HCT116 (cell line): ENCODE results near the gene KRTAP5-2. TPM values are rescaled to one million over a fixed set of nuclear protein-coding genes. Genes with fewer than 3 reads are reported as not detected.

ENCODE experiments used
- ATAC-seq: fragments of 200-7000 bp; cut with Tn5 transposase; 2 replicates; pipeline ENCODE4 v1.9.1; 2020; ENCODE audit warnings: mild to moderate bottlenecking, moderate library complexity
- BruUV-seq: library from RNA; stranded (reverse); fragments of 400-500 nt; replicated peaks from 2 replicates; lab custom pipeline; 2021; lab: Mats Ljungman, UMichigan
- CTCF ChIA-PET: fragments of 300-600 bp; sonication (Branson Sonifier 250); formaldehyde crosslinking; loops from one replicate; lab custom pipeline; 2021; ENCODE audit warnings: antibody characterized with exemption; lab: Charles Lee
- POLR2A ChIA-PET: fragments of 300-600, 350-600 bp; sonication (Branson Sonifier 250); formaldehyde crosslinking; loops from one replicate; lab custom pipeline; 2021; ENCODE audit warnings: antibody characterized with exemption; lab: Charles Lee
- RAD21 ChIA-PET, 2 experiments: fragments of 300-600 bp; sonication (Branson Sonifier 250); formaldehyde crosslinking; loops; one replicate each; lab custom pipeline; 2023; ENCODE audit warnings: low total read pairs in 2 of 2; ENCODE audit not compliant: uncharacterized antibody in 2 of 2, unreplicated experiment in 2 of 2, low non-redundant PET in 1 of 2; lab: Charles Lee
- DNase-seq: peaks from one replicate; pipeline ENCODE4 v3.0.0-alpha.2; 2010; ENCODE audit warnings: low read depth, low spot score
- H2AFZ ChIP-seq: fragments of 200-600 bp; shearing (Covaris generic), sonication (generic); 2 replicates; pipeline ENCODE4 v1.6.1; 2017; ENCODE audit warnings: low read depth, mixed run types, mixed read lengths, antibody characterized with exemption, low read length; ENCODE audit not compliant: poor library complexity, severe bottlenecking
- H3K27ac ChIP-seq: 2 replicates; pipeline ENCODE4 v1.5.1; 2012; ENCODE audit warnings: low read depth, low read length
- H3K27me3 ChIP-seq: fragments of 200-600 bp; sonication (generic); 2 replicates; pipeline ENCODE4 v1.6.1; 2016; ENCODE audit warnings: mixed run types, low read length, mixed read lengths; ENCODE audit not compliant: insufficient read depth
- H3K36me3 ChIP-seq, 2 experiments: fragments of 200-500 bp in 1 of 2; fragments of 200-600 bp in 1 of 2; sonication (Bioruptor generic) in 1 of 2; sonication (generic) in 1 of 2; 2 replicates each; pipeline versions ENCODE4 v1.5.1 to v1.6.1; 2014 to 2016; ENCODE audit warnings: low read length in 2 of 2, inconsistent platforms in 1 of 2, mixed read lengths in 1 of 2, mixed run types in 1 of 2; ENCODE audit not compliant: insufficient read depth in 2 of 2, control insufficient read depth in 1 of 2
- H3K4me1 ChIP-seq, 2 experiments: fragments of 200-600 bp in 1 of 2; sonication (generic) in 1 of 2; 2 replicates each; pipeline versions ENCODE4 v1.5.1 to v1.6.1; 2012 to 2017; ENCODE audit warnings: low read length in 2 of 2, inconsistent platforms in 1 of 2, mild to moderate bottlenecking in 1 of 2, mixed read lengths in 1 of 2, mixed run types in 1 of 2, moderate library complexity in 1 of 2; ENCODE audit not compliant: insufficient read depth in 2 of 2, control insufficient read depth in 1 of 2
- H3K4me2 ChIP-seq: fragments of 200-600 bp; sonication (generic); 2 replicates; pipeline ENCODE4 v1.6.1; 2017; ENCODE audit warnings: mixed run types, low read length, mixed read lengths
- H3K4me3 ChIP-seq, 2 experiments: fragments of 200-600 bp in 1 of 2; sonication (generic) in 1 of 2; replicated peaks in 1 of 2; 2 replicates each; pipeline ENCODE4 v1.5.1; 2011 to 2016; ENCODE audit warnings: low read length in 2 of 2, control low read depth in 1 of 2, low read depth in 1 of 2, mild to moderate bottlenecking in 1 of 2, mixed read lengths in 1 of 2, mixed run types in 1 of 2
- H3K79me2 ChIP-seq: fragments of 200-600 bp; sonication (generic); 2 replicates; pipeline ENCODE4 v1.6.1; 2017; ENCODE audit warnings: mild to moderate bottlenecking, mixed run types, low read length, moderate library complexity, mixed read lengths; ENCODE audit not compliant: insufficient read depth
- H3K9ac ChIP-seq: fragments of 200-600 bp; sonication (generic); 2 replicates; pipeline ENCODE4 v1.6.1; 2016; ENCODE audit warnings: low read length, mixed read lengths
- H3K9me2 ChIP-seq: fragments of 200-600 bp; sonication (generic), shearing (Covaris generic); 2 replicates; pipeline ENCODE4 v1.6.1; 2017; ENCODE audit warnings: mixed run types, mild to moderate bottlenecking, moderate library complexity; ENCODE audit not compliant: insufficient read depth
- H3K9me3 ChIP-seq, 2 experiments: fragments of 200-500 bp in 1 of 2; fragments of 200-600 bp in 1 of 2; sonication (Bioruptor generic) in 1 of 2; sonication (generic) in 1 of 2; 2 replicates each; pipeline ENCODE4 v1.6.1; 2014 to 2017; ENCODE audit warnings: low read length in 2 of 2, mixed read lengths in 2 of 2, inconsistent platforms in 1 of 2, low read depth in 1 of 2, mild to moderate bottlenecking in 1 of 2, mixed run types in 1 of 2, moderate library complexity in 1 of 2; ENCODE audit not compliant: control insufficient read depth in 1 of 2, insufficient read depth in 1 of 2
- H4K20me1 ChIP-seq: fragments of 200-600 bp; sonication (generic), shearing (Covaris generic); 2 replicates; pipeline ENCODE4 v1.6.1; 2017; ENCODE audit warnings: mixed run types, mild to moderate bottlenecking, moderate library complexity; ENCODE audit not compliant: insufficient read depth
- CBX3 ChIP-seq: IDR thresholded peaks from 2 replicates; pipeline ENCODE4 v1.6.1; 2012; ENCODE audit warnings: low read depth
- CEBPB ChIP-seq: IDR thresholded peaks from 2 replicates; pipeline ENCODE4 v1.6.1; 2012; ENCODE audit warnings: low read depth
- EGR1 ChIP-seq: IDR thresholded peaks from 2 replicates; pipeline ENCODE4 v1.6.1; 2012; ENCODE audit warnings: low read depth
- EZH2 ChIP-seq: fragments of 200-600 bp; sonication (generic); IDR thresholded peaks from 2 replicates; pipeline ENCODE4 v1.6.1; 2017; ENCODE audit warnings: antibody characterized with exemption, mixed run types
- JUND ChIP-seq: IDR thresholded peaks from 2 replicates; pipeline ENCODE4 v1.6.1; 2012
- POLR2A ChIP-seq: IDR thresholded peaks from 2 replicates; pipeline ENCODE4 v1.7.0; 2011; ENCODE audit warnings: borderline replicate concordance; ENCODE audit not compliant: insufficient read depth, insufficient read length; ENCODE audit errors: extremely low read depth
- RAD21 ChIP-seq: IDR thresholded peaks from 2 replicates; pipeline ENCODE4 v1.6.1; 2012; ENCODE audit warnings: low read depth, mild to moderate bottlenecking
- SIN3A ChIP-seq: IDR thresholded peaks from 2 replicates; pipeline ENCODE4 v1.6.1; 2012; ENCODE audit warnings: low read depth
- TCF7L2 ChIP-seq: IDR thresholded peaks from 2 replicates; pipeline ENCODE4 v1.7.0; 2011; ENCODE audit warnings: borderline replicate concordance, inconsistent platforms; ENCODE audit not compliant: insufficient read depth, insufficient read length; ENCODE audit errors: extremely low read depth
- ZNF274 ChIP-seq: fragments of 200-500 bp; sonication (Bioruptor generic); IDR thresholded peaks from 2 replicates; pipeline ENCODE4 v1.6.1; 2014; ENCODE audit warnings: mild to moderate bottlenecking, low read depth, low read length, inconsistent platforms
- intact Hi-C: fragments of 100-400 bp; cut with micrococcal nuclease; formaldehyde crosslinking; loops from 2 replicates; pipeline ENCODE4 v1.10.0; 2022
- total RNA-seq: library from RNA; stranded (reverse); gene quantifications from one replicate; pipeline ENCODE4 v1.2.1, GENCODE V29; 2021; ENCODE audit not compliant: unreplicated experiment
- TF ChIP-seq, protein P1 (sequence below): IDR thresholded peaks from 2 replicates; pipeline ENCODE4 v1.6.1; 2012
- TF ChIP-seq, protein P2 (sequence below): IDR thresholded peaks from 2 replicates; pipeline ENCODE4 v1.6.1; 2011; ENCODE audit warnings: mild to moderate bottlenecking, low read length, moderate library complexity; ENCODE audit not compliant: insufficient replicate concordance; ENCODE audit errors: extremely low read depth
- TF ChIP-seq, protein P3 (sequence below), 3 experiments: fragments of 200-600 bp in 1 of 3; sonication (generic) in 1 of 3; IDR thresholded peaks in 2 of 3; conservative IDR thresholded peaks in 1 of 3; 2 replicates each; pipeline ENCODE4 v1.5.1; 2012 to 2017; ENCODE audit warnings: low read depth in 2 of 3, low read length in 2 of 3, antibody characterized with exemption in 1 of 3, borderline replicate concordance in 1 of 3, control low read depth in 1 of 3, mild to moderate bottlenecking in 1 of 3, mixed read lengths in 1 of 3, mixed run types in 1 of 3, moderate library complexity in 1 of 3; ENCODE audit not compliant: insufficient read depth in 1 of 3
- TF ChIP-seq, protein P4 (sequence below): IDR thresholded peaks from 2 replicates; pipeline ENCODE4 v1.6.1; 2012
- TF ChIP-seq, protein P5 (sequence below): IDR thresholded peaks from 2 replicates; pipeline ENCODE4 v1.6.1; 2012; ENCODE audit warnings: low read depth

Gene KRTAP5-2
- total RNA-seq, 1 experiment from 2014 or later: not detected

DNA sequence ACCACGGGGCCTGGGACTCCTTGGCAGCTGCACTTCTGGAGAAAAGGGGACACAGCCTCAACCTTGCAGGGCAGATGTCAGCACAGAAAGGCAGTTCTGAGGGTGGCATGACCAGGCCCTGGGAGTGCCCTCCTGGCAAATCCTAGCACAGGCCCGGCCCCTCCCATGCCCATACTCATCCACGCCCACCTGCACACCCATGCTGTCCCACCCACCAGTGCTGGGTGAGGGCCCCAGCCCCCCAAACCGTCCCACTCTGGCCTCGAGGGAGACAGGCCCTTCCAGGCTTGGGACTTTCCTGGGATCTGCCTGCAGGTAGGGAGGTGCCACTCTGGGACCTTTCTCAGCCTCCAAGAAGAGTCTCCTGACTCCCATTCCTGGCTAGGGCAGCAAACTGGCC lies 36.1 kb downstream of the KRTAP5-2 start (continued):
- TF ChIP-seq CEBPB (no peak), JUND (no peak), ZNF274 (no peak), RAD21 (no peak), SIN3A (no peak), POLR2A (no peak)
- TF ChIP-seq, protein P1, sequence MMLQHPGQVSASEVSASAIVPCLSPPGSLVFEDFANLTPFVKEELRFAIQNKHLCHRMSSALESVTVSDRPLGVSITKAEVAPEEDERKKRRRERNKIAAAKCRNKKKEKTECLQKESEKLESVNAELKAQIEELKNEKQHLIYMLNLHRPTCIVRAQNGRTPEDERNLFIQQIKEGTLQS: no peak
- TF ChIP-seq, protein P2, sequence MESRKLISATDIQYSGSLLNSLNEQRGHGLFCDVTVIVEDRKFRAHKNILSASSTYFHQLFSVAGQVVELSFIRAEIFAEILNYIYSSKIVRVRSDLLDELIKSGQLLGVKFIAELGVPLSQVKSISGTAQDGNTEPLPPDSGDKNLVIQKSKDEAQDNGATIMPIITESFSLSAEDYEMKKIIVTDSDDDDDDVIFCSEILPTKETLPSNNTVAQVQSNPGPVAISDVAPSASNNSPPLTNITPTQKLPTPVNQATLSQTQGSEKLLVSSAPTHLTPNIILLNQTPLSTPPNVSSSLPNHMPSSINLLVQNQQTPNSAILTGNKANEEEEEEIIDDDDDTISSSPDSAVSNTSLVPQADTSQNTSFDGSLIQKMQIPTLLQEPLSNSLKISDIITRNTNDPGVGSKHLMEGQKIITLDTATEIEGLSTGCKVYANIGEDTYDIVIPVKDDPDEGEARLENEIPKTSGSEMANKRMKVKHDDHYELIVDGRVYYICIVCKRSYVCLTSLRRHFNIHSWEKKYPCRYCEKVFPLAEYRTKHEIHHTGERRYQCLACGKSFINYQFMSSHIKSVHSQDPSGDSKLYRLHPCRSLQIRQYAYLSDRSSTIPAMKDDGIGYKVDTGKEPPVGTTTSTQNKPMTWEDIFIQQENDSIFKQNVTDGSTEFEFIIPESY: no peak

DNA sequence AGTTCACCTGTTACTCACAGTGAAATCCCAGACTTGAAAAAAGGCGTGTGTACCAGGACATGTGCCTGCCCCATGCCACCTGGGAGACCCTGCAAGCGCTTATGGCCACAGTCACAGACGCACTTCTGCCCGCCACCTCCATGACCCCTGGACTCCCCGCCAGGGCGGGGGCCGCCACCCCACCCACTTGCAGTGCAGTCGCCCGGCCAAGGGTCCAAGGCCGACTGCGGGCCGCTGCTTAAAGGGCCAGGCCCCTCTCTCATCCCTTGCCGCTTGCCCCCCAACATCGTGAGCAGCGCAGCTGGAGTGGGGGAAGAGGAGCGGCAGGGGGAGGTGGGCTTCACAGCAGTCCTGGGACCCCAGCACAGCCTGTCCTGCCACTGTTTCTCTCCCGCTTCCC lies 36.8 kb downstream of the KRTAP5-2 start:
- ATAC-seq (no peak), DNase-seq (no peak)
- H3K9me3 ChIP-seq: no peaks in the 10 kb centered on the region
- BruUV-seq: no TSS peak
- ChIA-PET CTCF (no interaction called here), RAD21 (no interaction called here), POLR2A (no interaction called here)
- no peaks in the 10 kb centered on the region for H3K79me2 ChIP-seq
- no peaks in the 10 kb centered on the region for H4K20me1 ChIP-seq
- H2AFZ ChIP-seq: no peak overlapping the region
- H3K4me1 ChIP-seq: peaks cover 23 to 26% of the 10 kb centered on the region in 2 experiments
- no peak overlapping the region for H3K9ac ChIP-seq
- no peak overlapping the region for H3K4me2 ChIP-seq
- H3K4me3 ChIP-seq: no peak overlapping the region
- H3K9me2 ChIP-seq: no peaks in the 10 kb centered on the region
- no peak overlapping the region for H3K27ac ChIP-seq
- H3K27me3 ChIP-seq: no peaks in the 10 kb centered on the region
- intact Hi-C loops: no loop called here
- H3K36me3 ChIP-seq: no peaks in the 10 kb centered on the region; a peak in 1 of 4 replicates
- TF ChIP-seq EGR1 (no peak), RAD21 (no peak), CBX3 (no peak), EZH2 (no peak), CEBPB (no peak), SIN3A (no peak), TCF7L2 (no peak)
- TF ChIP-seq, protein P3, sequence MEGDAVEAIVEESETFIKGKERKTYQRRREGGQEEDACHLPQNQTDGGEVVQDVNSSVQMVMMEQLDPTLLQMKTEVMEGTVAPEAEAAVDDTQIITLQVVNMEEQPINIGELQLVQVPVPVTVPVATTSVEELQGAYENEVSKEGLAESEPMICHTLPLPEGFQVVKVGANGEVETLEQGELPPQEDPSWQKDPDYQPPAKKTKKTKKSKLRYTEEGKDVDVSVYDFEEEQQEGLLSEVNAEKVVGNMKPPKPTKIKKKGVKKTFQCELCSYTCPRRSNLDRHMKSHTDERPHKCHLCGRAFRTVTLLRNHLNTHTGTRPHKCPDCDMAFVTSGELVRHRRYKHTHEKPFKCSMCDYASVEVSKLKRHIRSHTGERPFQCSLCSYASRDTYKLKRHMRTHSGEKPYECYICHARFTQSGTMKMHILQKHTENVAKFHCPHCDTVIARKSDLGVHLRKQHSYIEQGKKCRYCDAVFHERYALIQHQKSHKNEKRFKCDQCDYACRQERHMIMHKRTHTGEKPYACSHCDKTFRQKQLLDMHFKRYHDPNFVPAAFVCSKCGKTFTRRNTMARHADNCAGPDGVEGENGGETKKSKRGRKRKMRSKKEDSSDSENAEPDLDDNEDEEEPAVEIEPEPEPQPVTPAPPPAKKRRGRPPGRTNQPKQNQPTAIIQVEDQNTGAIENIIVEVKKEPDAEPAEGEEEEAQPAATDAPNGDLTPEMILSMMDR (IDR thresholded peaks at IDR 0.05 in 2 of 3, conservative IDR thresholded peaks at IDR 0.05 in 1 of 3; ENCODE audit: borderline replicate concordance in 1 of 3, insufficient read depth in 1 of 3, low read depth in 2 of 3, low read length in 2 of 3): no peak
- TF ChIP-seq, protein P4, sequence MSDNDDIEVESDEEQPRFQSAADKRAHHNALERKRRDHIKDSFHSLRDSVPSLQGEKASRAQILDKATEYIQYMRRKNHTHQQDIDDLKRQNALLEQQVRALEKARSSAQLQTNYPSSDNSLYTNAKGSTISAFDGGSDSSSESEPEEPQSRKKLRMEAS: no peak
- TF ChIP-seq, protein P2: no peak
- TF ChIP-seq, protein P5, sequence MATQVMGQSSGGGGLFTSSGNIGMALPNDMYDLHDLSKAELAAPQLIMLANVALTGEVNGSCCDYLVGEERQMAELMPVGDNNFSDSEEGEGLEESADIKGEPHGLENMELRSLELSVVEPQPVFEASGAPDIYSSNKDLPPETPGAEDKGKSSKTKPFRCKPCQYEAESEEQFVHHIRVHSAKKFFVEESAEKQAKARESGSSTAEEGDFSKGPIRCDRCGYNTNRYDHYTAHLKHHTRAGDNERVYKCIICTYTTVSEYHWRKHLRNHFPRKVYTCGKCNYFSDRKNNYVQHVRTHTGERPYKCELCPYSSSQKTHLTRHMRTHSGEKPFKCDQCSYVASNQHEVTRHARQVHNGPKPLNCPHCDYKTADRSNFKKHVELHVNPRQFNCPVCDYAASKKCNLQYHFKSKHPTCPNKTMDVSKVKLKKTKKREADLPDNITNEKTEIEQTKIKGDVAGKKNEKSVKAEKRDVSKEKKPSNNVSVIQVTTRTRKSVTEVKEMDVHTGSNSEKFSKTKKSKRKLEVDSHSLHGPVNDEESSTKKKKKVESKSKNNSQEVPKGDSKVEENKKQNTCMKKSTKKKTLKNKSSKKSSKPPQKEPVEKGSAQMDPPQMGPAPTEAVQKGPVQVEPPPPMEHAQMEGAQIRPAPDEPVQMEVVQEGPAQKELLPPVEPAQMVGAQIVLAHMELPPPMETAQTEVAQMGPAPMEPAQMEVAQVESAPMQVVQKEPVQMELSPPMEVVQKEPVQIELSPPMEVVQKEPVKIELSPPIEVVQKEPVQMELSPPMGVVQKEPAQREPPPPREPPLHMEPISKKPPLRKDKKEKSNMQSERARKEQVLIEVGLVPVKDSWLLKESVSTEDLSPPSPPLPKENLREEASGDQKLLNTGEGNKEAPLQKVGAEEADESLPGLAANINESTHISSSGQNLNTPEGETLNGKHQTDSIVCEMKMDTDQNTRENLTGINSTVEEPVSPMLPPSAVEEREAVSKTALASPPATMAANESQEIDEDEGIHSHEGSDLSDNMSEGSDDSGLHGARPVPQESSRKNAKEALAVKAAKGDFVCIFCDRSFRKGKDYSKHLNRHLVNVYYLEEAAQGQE: no peak
